NB4 (cell line): ENCODE data around the gene LZTFL1.

Experiments
- POLR2A ChIP-seq: IDR thresholded peaks from 2 replicates; pipeline ENCODE4 v1.6.1; 2011; ENCODE audit warnings: mild to moderate bottlenecking; ENCODE audit not compliant: insufficient read length; ENCODE audit errors: extremely low read depth
- TF ChIP-seq, protein P1 (sequence below): IDR thresholded peaks from one replicate; pipeline ENCODE4 v1.5.1; 2012; ENCODE audit warnings: low read depth, low read length
- TF ChIP-seq, protein P2 (sequence below): IDR thresholded peaks from 2 replicates; pipeline ENCODE4 v1.6.1; 2011; ENCODE audit warnings: low read depth, low read length

DNA sequence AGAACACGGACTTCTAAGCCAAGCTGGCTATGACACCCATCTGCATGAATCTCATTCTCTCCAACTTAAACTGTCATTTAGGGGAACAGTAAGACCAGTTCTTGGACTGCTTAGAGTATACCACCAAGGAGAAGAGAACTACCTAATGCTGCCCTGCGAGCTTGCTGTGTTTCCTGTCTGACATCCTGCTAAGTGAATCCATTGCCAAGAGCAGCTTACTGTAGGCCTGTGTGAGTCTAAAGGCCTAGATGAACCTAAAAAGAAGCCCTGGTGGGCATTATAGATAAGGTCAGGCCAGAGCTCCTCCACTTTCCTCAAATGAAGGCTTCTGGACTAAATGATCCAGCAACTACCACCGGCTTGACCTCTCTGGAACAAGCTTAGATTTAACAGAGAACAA is 15.0 kb downstream of the LZTFL1 start:
- TF ChIP-seq, protein P1, sequence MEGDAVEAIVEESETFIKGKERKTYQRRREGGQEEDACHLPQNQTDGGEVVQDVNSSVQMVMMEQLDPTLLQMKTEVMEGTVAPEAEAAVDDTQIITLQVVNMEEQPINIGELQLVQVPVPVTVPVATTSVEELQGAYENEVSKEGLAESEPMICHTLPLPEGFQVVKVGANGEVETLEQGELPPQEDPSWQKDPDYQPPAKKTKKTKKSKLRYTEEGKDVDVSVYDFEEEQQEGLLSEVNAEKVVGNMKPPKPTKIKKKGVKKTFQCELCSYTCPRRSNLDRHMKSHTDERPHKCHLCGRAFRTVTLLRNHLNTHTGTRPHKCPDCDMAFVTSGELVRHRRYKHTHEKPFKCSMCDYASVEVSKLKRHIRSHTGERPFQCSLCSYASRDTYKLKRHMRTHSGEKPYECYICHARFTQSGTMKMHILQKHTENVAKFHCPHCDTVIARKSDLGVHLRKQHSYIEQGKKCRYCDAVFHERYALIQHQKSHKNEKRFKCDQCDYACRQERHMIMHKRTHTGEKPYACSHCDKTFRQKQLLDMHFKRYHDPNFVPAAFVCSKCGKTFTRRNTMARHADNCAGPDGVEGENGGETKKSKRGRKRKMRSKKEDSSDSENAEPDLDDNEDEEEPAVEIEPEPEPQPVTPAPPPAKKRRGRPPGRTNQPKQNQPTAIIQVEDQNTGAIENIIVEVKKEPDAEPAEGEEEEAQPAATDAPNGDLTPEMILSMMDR, result no peak
- TF ChIP-seq, protein P2, sequence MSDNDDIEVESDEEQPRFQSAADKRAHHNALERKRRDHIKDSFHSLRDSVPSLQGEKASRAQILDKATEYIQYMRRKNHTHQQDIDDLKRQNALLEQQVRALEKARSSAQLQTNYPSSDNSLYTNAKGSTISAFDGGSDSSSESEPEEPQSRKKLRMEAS, result no peak
- TF ChIP-seq POLR2A, result no peak
